HG03139 (cell line): ENCODE data around the gene C10orf71.
A peak's percentile ranks its signal among the peaks of the same experiment; 100 is the strongest.

Experiments used
- ATAC-seq: cut with Tn5 transposase; IDR thresholded peaks from one replicate; pipeline ENCODE4 v1.9.1; 2021; ENCODE audit not compliant: unreplicated experiment

C10orf71 gene

GRCh38 chr10:49359349-49360270 lies 60.6 kb downstream of the C10orf71 start:
- ATAC-seq: no peak

- no peak for ATAC-seq
These were observed 61.6 kb downstream of the C10orf71 start for GRCh38 chr10:49360271-49361177.

GRCh38 chr10:49361178-49361554 lies 62.2 kb downstream of the C10orf71 start:
- ATAC-seq: no peak

GRCh38 chr10:49361735-49362568 lies 63.0 kb downstream of the C10orf71 start:
- ATAC-seq: no peak

GRCh38 chr10:49362596-49363260 lies 63.8 kb downstream of the C10orf71 start:
- peak; percentile 79 for ATAC-seq

GRCh38 chr10:49363309-49364031 lies 64.5 kb downstream of the C10orf71 start:
- ATAC-seq: no peak

- no peak for ATAC-seq
These were observed 65.1 kb downstream of the C10orf71 start for GRCh38 chr10:49364051-49364450.

GRCh38 chr10:49364747-49365146 lies 65.8 kb downstream of the C10orf71 start:
- no peak for ATAC-seq

GRCh38 chr10:49365275-49365674 lies 66.3 kb downstream of the C10orf71 start:
- ATAC-seq: no peak

- ATAC-seq: no peak
These were observed 66.9 kb downstream of the C10orf71 start for GRCh38 chr10:49365675-49366415.

GRCh38 chr10:49366460-49366859 lies 67.5 kb downstream of the C10orf71 start:
- ATAC-seq: no peak

GRCh38 chr10:49367600-49367999 lies 68.6 kb downstream of the C10orf71 start:
- no peak for ATAC-seq

GRCh38 chr10:49368256-49368655 lies 69.3 kb downstream of the C10orf71 start:
- no peak for ATAC-seq

GRCh38 chr10:49369216-49370162 lies 70.5 kb downstream of the C10orf71 start:
- no peak for ATAC-seq

GRCh38 chr10:49370326-49371100 lies 71.5 kb downstream of the C10orf71 start:
- no peak for ATAC-seq

GRCh38 chr10:49371967-49372366 lies 73.0 kb downstream of the C10orf71 start:
- ATAC-seq: no peak

- ATAC-seq: no peak
These were observed 74.4 kb downstream of the C10orf71 start for GRCh38 chr10:49373361-49373760.
